NCI-H460 (cell line): ENCODE measurements around the gene FOXP4. TPM values are rescaled to one million over a fixed set of nuclear protein-coding genes. Genes with fewer than 3 reads are reported as not detected.

Experiments used
- DNase-seq: peaks from one replicate; pipeline ENCODE4 v3.0.0-alpha.2; 2016; ENCODE audit warnings: low read depth; ENCODE audit errors: extremely low read depth
- polyA plus RNA-seq: library from polyadenylated mRNA; depleted of rRNA; stranded (reverse); fragments of >200 nt; gene quantifications from 2 replicates; pipeline ENCODE4 v1.2.3, GENCODE V29; 2014; cell fraction: nucleus; rRNA removed
- total RNA-seq: library from RNA; depleted of rRNA; stranded (reverse); fragments of >200 nt; shearing (Covaris generic); gene quantifications from 2 replicates; pipeline ENCODE4 v1.2.3, GENCODE V29; 2014; rRNA removed

FOXP4 gene
- total RNA-seq: 3.6 and 3.7 TPM in 2 replicates
- 1.3 and 2.6 TPM in 2 replicates for polyA plus RNA-seq

- DNase-seq: peak; percentile 83
Observed at GRCh38 chr6:41545703-41546474, at the start of gene FOXP4. Gene FOXP4 (plus strand): TSS chr6:41546381. CDS start chr6:41565761, 19,380 bp downstream.

- no peak for DNase-seq
Observed at GRCh38 chr6:41497573-41497972, 48.6 kb upstream of the FOXP4 start.

GRCh38 chr6:41497994-41498393, 48.2 kb upstream of the FOXP4 start:
- no peak for DNase-seq

- no peak for DNase-seq
Observed at GRCh38 chr6:41498968-41499599, 47.1 kb upstream of the FOXP4 start.

- DNase-seq: no peak
Observed at GRCh38 chr6:41500561-41500960, 45.6 kb upstream of the FOXP4 start.

- DNase-seq: no peak
Observed at GRCh38 chr6:41502566-41502916, 43.6 kb upstream of the FOXP4 start.

GRCh38 chr6:41502917-41503671, 43.1 kb upstream of the FOXP4 start:
- DNase-seq: no peak

- DNase-seq: no peak
Observed at GRCh38 chr6:41503827-41504465, 42.2 kb upstream of the FOXP4 start.

- no peak for DNase-seq
Observed at GRCh38 chr6:41504466-41505121, 41.6 kb upstream of the FOXP4 start.

GRCh38 chr6:41505122-41506049, 40.8 kb upstream of the FOXP4 start:
- peak; percentile 20 for DNase-seq

- DNase-seq: no peak
Observed at GRCh38 chr6:41508479-41508878, 37.7 kb upstream of the FOXP4 start.

GRCh38 chr6:41509580-41509979, 36.6 kb upstream of the FOXP4 start:
- DNase-seq: no peak

GRCh38 chr6:41511443-41512060, 34.6 kb upstream of the FOXP4 start:
- DNase-seq: no peak

GRCh38 chr6:41512146-41512701, 34.0 kb upstream of the FOXP4 start:
- DNase-seq: no peak

- no peak for DNase-seq
Observed at GRCh38 chr6:41515995-41516394, 30.2 kb upstream of the FOXP4 start.

- no peak for DNase-seq
Observed at GRCh38 chr6:41518118-41518517, 28.1 kb upstream of the FOXP4 start.

- DNase-seq: no peak
Observed at GRCh38 chr6:41519305-41519744, 26.9 kb upstream of the FOXP4 start.
